Mesendoderm (in vitro differentiated cells): Measurements from ENCODE around the gene SLC43A3.

Source experiments
- DNase-seq: peaks from one replicate; pipeline ENCODE4 v3.0.0; 2013
- H2AK5ac ChIP-seq: 2 replicates; pipeline ENCODE4 v1.6.1; 2013; ENCODE audit warnings: low read length, inconsistent platforms
- H2BK120ac ChIP-seq: 2 replicates; pipeline ENCODE4 v1.6.1; 2013; ENCODE audit warnings: low read depth, mild to moderate bottlenecking, low read length, moderate library complexity, mixed read lengths
- H2BK15ac ChIP-seq: replicated peaks from 2 replicates; pipeline ENCODE4 v1.6.1; 2013; ENCODE audit warnings: low read depth, mild to moderate bottlenecking, moderate library complexity
- H2BK5ac ChIP-seq: 2 replicates; pipeline ENCODE4 v1.6.1; 2013; ENCODE audit warnings: low read length, inconsistent platforms
- H3K18ac ChIP-seq: 2 replicates; pipeline ENCODE4 v1.6.1; 2013; ENCODE audit warnings: mild to moderate bottlenecking, low read length, mixed read lengths
- H3K23ac ChIP-seq: one replicate; pipeline ENCODE4 v1.6.1; 2013; ENCODE audit warnings: low read length
- H3K27ac ChIP-seq: 2 replicates; pipeline ENCODE4 v1.5.1; 2013; ENCODE audit warnings: low read depth, mild to moderate bottlenecking, inconsistent platforms, low read length, moderate library complexity
- H3K27me3 ChIP-seq: 2 replicates; pipeline ENCODE4 v1.6.1; 2013; ENCODE audit warnings: low read length, control low read depth, mild to moderate bottlenecking, inconsistent platforms; ENCODE audit not compliant: insufficient read depth, poor library complexity
- H3K36me3 ChIP-seq: 2 replicates; pipeline ENCODE4 v1.6.1; 2013; ENCODE audit warnings: low read length, inconsistent platforms; ENCODE audit not compliant: control insufficient read depth, insufficient read depth
- H3K4ac ChIP-seq: one replicate; pipeline ENCODE4 v1.6.1; 2013; ENCODE audit warnings: low read depth, mild to moderate bottlenecking, low read length, moderate library complexity
- H3K4me1 ChIP-seq: 2 replicates; pipeline ENCODE4 v1.6.1; 2013; ENCODE audit warnings: low read depth, low read length, inconsistent platforms; ENCODE audit not compliant: control insufficient read depth
- H3K4me2 ChIP-seq: 2 replicates; pipeline ENCODE4 v1.6.1; 2013; ENCODE audit warnings: low read length
- H3K4me3 ChIP-seq: 2 replicates; pipeline ENCODE4 v1.5.1; 2013; ENCODE audit warnings: mild to moderate bottlenecking, low read length
- H3K56ac ChIP-seq: one replicate; pipeline ENCODE4 v1.6.1; 2013; ENCODE audit warnings: low read length
- H3K79me1 ChIP-seq: 2 replicates; pipeline ENCODE4 v1.6.1; 2013; ENCODE audit warnings: low read length, inconsistent platforms
- H3K79me2 ChIP-seq: 2 replicates; pipeline ENCODE4 v1.6.1; 2013; ENCODE audit warnings: mild to moderate bottlenecking, low read length; ENCODE audit not compliant: control insufficient read depth, insufficient read depth
- H3K9ac ChIP-seq: 2 replicates; pipeline ENCODE4 v1.6.1; 2013; ENCODE audit warnings: low read length, inconsistent platforms
- H4K5ac ChIP-seq: one replicate; pipeline ENCODE4 v1.6.1; 2013; ENCODE audit warnings: low read length
- H4K8ac ChIP-seq: one replicate; pipeline ENCODE4 v1.6.1; 2013; ENCODE audit warnings: low read depth, mild to moderate bottlenecking, control low read depth, low read length, moderate library complexity
- WGBS: extraction: QIAGEN DNeasy Blood & Tissue Kit; methylation state at CpG from one replicate; pipeline ENCODE4 v1.1.7; 2013; ENCODE audit warnings: low lambda C conversion rate, missing lambda C conversion rate; ENCODE audit not compliant: insufficient coverage; ENCODE audit errors: extremely low coverage; 5-methylcytosine and 5-hydroxymethylcytosine counted together

The SLC43A3 gene

GRCh38 chr11:57359896-57360690, 66.8 kb downstream of the SLC43A3 start:
- no peak overlapping the region for H4K5ac ChIP-seq
- H3K4ac ChIP-seq: no peak overlapping the region
- no peaks in the 10 kb centered on the region for H3K36me3 ChIP-seq
- no peak overlapping the region for H3K4me3 ChIP-seq
- no peak overlapping the region for H3K56ac ChIP-seq
- no peak overlapping the region for H3K9ac ChIP-seq
- H3K18ac ChIP-seq: no peak overlapping the region
- H3K79me1 ChIP-seq: no peaks in the 10 kb centered on the region
- H3K4me1 ChIP-seq: peaks cover 2% of the 10 kb centered on the region
- no peaks in the 10 kb centered on the region for H3K79me2 ChIP-seq
- H3K27ac ChIP-seq: no peak overlapping the region
- H2AK5ac ChIP-seq: no peak overlapping the region
- H3K23ac ChIP-seq: no peak overlapping the region
- peak; percentile 50 for DNase-seq
- H3K4me2 ChIP-seq: no peak overlapping the region
- H2BK15ac ChIP-seq: no peak overlapping the region
- no peak overlapping the region for H2BK120ac ChIP-seq
- no peaks in the 10 kb centered on the region for H3K27me3 ChIP-seq
- H2BK5ac ChIP-seq: no peak overlapping the region
- no peak overlapping the region for H4K8ac ChIP-seq
- WGBS: no CpG with 5 or more reads among the region's 9 CpGs

GRCh38 chr11:57359396-57359795, 67.5 kb downstream of the SLC43A3 start:
- Histone ChIP-seq H3K4me2 (no peak overlapping the region), H3K4me1 (no peaks in the 10 kb centered on the region), H2AK5ac (no peak overlapping the region), H3K27me3 (no peaks in the 10 kb centered on the region), H3K23ac (no peak overlapping the region), H3K4ac (no peak overlapping the region), H3K79me1 (no peaks in the 10 kb centered on the region), H4K8ac (no peak overlapping the region), H2BK5ac (no peak overlapping the region), H3K56ac (no peak overlapping the region), H2BK15ac (no peak overlapping the region), H3K4me3 (no peak overlapping the region), H3K36me3 (no peaks in the 10 kb centered on the region), H4K5ac (no peak overlapping the region), H3K27ac (no peak overlapping the region), H3K9ac (no peak overlapping the region), H3K79me2 (no peaks in the 10 kb centered on the region), H3K18ac (no peak overlapping the region), H2BK120ac (no peak overlapping the region)
- no peak for DNase-seq
- WGBS: no CpG with 5 or more reads among the region's 5 CpGs

GRCh38 chr11:57358991-57359390, 67.9 kb downstream of the SLC43A3 start:
- Histone ChIP-seq H3K27ac (no peak overlapping the region), H3K4ac (no peak overlapping the region), H3K23ac (no peak overlapping the region), H3K4me3 (no peak overlapping the region), H2BK5ac (no peak overlapping the region), H3K36me3 (no peaks in the 10 kb centered on the region), H3K79me1 (no peaks in the 10 kb centered on the region), H3K56ac (no peak overlapping the region), H3K4me2 (no peak overlapping the region), H2AK5ac (no peak overlapping the region), H3K79me2 (no peaks in the 10 kb centered on the region), H3K18ac (no peak overlapping the region), H3K9ac (no peak overlapping the region), H2BK120ac (no peak overlapping the region), H2BK15ac (no peak overlapping the region), H4K8ac (no peak overlapping the region), H4K5ac (no peak overlapping the region), H3K4me1 (no peaks in the 10 kb centered on the region), H3K27me3 (no peaks in the 10 kb centered on the region)
- DNase-seq: no peak
- no CpG with 5 or more reads among the region's 9 CpGs for WGBS

GRCh38 chr11:57358543-57358961, 68.4 kb downstream of the SLC43A3 start:
- no peaks in the 10 kb centered on the region for H3K36me3 ChIP-seq
- no peak overlapping the region for H2BK5ac ChIP-seq
- DNase-seq: no peak
- H3K56ac ChIP-seq: no peak overlapping the region
- H3K27ac ChIP-seq: no peak overlapping the region
- no peak overlapping the region for H2BK15ac ChIP-seq
- no peak overlapping the region for H3K23ac ChIP-seq
- no peak overlapping the region for H4K5ac ChIP-seq
- H2BK120ac ChIP-seq: no peak overlapping the region
- H3K18ac ChIP-seq: no peak overlapping the region
- no peaks in the 10 kb centered on the region for H3K79me2 ChIP-seq
- no peak overlapping the region for H2AK5ac ChIP-seq
- H3K79me1 ChIP-seq: no peaks in the 10 kb centered on the region
- no peak overlapping the region for H3K4ac ChIP-seq
- H3K27me3 ChIP-seq: no peaks in the 10 kb centered on the region
- no peak overlapping the region for H3K9ac ChIP-seq
- no peak overlapping the region for H3K4me3 ChIP-seq
- no peak overlapping the region for H4K8ac ChIP-seq
- no peak overlapping the region for H3K4me2 ChIP-seq
- no peaks in the 10 kb centered on the region for H3K4me1 ChIP-seq
- WGBS: no CpG with 5 or more reads among the region's 9 CpGs

- H3K4me3 ChIP-seq: no peak overlapping the region
- no peak overlapping the region for H2BK120ac ChIP-seq
- H2BK15ac ChIP-seq: no peak overlapping the region
- no peak overlapping the region for H3K4me2 ChIP-seq
- H3K18ac ChIP-seq: no peak overlapping the region
- H3K9ac ChIP-seq: no peak overlapping the region
- no peaks in the 10 kb centered on the region for H3K79me2 ChIP-seq
- no peak overlapping the region for H3K4ac ChIP-seq
- DNase-seq: no peak
- H3K4me1 ChIP-seq: peaks cover 2% of the 10 kb centered on the region
- no peak overlapping the region for H4K5ac ChIP-seq
- no peak overlapping the region for H3K23ac ChIP-seq
- no peaks in the 10 kb centered on the region for H3K36me3 ChIP-seq
- no peak overlapping the region for H3K27ac ChIP-seq
- H3K79me1 ChIP-seq: no peaks in the 10 kb centered on the region
- no peak overlapping the region for H2BK5ac ChIP-seq
- no peak overlapping the region for H3K56ac ChIP-seq
- no peaks in the 10 kb centered on the region for H3K27me3 ChIP-seq
- H4K8ac ChIP-seq: no peak overlapping the region
- WGBS: no CpG with 5 or more reads among the region's 6 CpGs
- H2AK5ac ChIP-seq: no peak overlapping the region
Measured at GRCh38 chr11:57357856-57358255, 69.1 kb downstream of the SLC43A3 start.

- no peak overlapping the region for H3K4ac ChIP-seq
- no peak overlapping the region for H3K9ac ChIP-seq
- no peak overlapping the region for H3K18ac ChIP-seq
- no peak overlapping the region for H3K27ac ChIP-seq
- H4K8ac ChIP-seq: no peak overlapping the region
- DNase-seq: no peak
- no peak overlapping the region for H3K56ac ChIP-seq
- no peak overlapping the region for H3K4me2 ChIP-seq
- no peak overlapping the region for H3K4me3 ChIP-seq
- no peak overlapping the region for H2BK120ac ChIP-seq
- H3K4me1 ChIP-seq: peaks cover 2% of the 10 kb centered on the region
- no peak overlapping the region for H4K5ac ChIP-seq
- H3K27me3 ChIP-seq: no peaks in the 10 kb centered on the region
- no peaks in the 10 kb centered on the region for H3K79me2 ChIP-seq
- no peak overlapping the region for H3K23ac ChIP-seq
- no peaks in the 10 kb centered on the region for H3K36me3 ChIP-seq
- H3K79me1 ChIP-seq: no peaks in the 10 kb centered on the region
- WGBS: no CpG with 5 or more reads among the region's 3 CpGs
- no peak overlapping the region for H2BK15ac ChIP-seq
- no peak overlapping the region for H2AK5ac ChIP-seq
- H2BK5ac ChIP-seq: no peak overlapping the region
Measured at GRCh38 chr11:57357310-57357709, 69.6 kb downstream of the SLC43A3 start.
